SKM-1 (cell line): ENCODE results near the gene PPP2R1B.
"Not testable (repeated sequence)": the region's sequence is repeated elsewhere in the genome, so short reads cannot be mapped to it uniquely, and the experiment has no call there.

Experiments
- DNase-seq: peaks from one replicate; lab custom pipeline; 2025; ENCODE audit not compliant: unreplicated experiment; lab: John Stamatoyannopoulos, UW

The PPP2R1B gene

DNA sequence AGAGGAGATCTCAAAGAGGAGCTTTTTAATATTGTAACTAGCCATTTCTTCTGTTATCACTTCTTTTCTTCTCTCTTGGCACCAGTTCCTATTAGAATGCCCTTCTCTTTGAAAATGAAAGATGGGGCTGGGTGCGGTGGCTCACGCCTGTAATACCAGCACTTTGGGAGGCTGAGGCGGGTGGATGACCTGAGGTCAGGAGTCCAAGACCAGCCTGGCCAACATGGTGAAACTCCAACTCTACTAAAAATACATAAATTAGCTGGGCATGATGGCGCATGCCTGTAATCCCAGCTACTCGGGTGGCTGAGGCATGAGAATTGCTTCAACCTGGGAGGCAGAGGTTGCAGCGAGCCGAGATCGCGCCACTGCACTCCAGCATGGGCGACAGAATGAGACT lies 18.1 kb upstream of the PPP2R1B start:
- not testable (repeated sequence) for DNase-seq

DNA sequence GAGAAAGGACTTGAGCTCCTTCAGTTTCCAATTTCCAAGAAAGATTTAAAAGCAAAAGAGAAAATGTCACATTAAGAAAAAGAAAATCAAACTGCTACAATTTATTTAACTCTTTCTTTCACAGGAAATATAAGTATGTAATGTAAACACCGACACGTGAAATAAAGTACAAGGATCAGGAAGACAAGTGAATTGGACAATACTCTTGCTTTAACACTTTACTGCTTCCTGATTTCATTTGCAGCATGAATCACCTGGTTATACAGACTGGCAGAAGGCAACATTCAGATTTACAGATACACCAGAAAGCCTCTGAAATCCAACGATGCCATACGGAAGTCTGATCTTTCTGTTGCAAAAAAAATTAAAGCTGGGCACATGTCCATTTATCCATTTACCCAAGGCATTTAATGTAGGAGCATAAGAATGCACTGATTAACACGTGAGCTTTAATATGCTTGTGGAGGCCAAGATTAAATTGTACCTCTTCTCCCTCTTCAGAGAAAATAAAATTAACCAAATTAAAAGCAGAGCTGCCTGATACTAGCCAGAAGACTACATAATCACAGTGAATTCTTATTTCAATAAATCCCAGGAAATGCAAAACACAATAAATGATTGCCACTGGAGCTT lies 16.0 kb upstream of the PPP2R1B start:
- no peak for DNase-seq

DNA sequence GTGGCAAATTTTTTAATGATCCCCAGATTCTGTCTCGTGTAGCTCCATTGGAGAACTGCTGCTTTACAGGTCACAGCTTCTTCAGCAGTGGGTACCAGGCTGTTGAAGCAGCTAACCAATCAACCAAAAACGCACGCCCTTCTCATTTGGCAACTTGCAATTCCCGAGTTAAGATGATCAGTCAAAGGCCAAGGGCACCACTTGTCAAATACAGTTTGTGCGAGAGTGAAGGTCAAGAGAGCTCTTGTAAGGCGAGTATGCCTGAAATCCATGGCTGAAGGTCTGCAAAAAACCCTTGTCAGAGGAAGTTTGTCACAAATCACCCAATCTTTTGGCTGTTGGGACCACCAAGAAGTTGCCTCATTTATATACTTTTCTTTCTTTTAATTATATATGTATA lies 12.9 kb upstream of the PPP2R1B start:
- DNase-seq = no peak

DNA sequence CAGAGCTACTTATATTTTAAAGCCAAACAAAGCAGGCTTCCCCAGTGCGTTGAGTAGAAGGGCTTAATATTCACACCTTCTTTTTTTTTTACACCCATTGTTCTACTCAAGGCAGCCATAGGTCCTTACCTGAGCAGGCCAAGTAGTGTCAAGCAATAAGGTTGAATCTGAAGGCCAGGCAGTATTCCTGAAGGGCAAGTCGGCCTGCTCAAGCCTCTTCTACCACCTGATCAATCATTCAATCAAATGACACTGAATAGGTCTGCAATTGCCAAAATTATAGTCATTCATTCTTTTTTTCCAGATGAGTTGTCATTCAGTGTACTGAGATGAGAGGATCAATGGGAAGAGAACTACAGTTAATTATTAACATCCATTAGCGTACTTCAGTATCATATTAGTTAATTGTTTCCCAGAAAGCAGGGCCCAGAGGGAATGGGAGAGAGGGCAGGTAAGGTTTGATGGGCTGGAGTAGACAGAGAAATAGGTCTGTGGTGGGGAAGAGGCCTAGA lies 11.9 kb upstream of the PPP2R1B start:
- DNase-seq = no peak

DNA sequence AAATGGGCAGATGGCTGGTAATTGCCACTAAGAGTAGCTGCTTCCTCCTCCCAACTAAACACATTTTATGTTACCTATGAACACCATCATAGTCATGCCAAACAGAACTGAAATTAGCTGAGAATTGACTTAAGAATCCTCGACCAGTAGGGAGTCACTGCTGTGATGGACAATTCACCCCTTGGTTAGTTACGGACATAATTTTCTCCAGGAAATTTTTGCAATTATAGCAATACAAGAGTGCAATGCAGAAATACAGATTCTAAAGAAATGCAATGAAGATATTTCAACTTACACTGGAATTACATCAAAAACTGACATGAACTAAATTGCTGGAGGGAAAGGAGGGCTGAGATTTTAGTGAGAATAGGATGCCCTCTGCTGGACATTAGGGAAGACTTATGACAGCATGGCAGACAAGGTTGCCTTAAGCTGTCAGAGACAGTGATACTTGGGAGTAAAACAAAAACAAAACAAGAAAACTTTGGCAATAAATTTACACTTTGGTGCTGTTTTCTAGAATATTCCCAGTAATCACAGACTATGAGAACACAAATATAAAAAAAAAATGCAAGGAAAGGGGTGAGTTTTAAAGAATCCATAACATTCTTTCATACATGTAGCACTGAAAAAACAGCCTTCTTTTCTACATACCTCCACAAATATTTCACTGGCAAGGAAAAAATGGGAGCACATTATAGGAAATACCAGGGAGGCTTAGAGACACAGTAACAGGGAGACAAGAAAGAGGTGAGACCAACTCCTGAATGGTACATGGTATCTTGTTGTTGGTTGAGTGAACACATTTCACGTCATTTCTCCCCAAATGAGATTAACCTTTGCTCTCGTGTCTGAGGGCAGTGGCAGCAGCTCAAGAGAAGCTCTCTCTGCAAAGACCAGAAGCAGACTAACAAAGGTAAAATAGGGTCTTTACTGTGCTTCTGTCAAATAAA lies 11.2 kb upstream of the PPP2R1B start:
- peak; percentile 7 for DNase-seq

DNA sequence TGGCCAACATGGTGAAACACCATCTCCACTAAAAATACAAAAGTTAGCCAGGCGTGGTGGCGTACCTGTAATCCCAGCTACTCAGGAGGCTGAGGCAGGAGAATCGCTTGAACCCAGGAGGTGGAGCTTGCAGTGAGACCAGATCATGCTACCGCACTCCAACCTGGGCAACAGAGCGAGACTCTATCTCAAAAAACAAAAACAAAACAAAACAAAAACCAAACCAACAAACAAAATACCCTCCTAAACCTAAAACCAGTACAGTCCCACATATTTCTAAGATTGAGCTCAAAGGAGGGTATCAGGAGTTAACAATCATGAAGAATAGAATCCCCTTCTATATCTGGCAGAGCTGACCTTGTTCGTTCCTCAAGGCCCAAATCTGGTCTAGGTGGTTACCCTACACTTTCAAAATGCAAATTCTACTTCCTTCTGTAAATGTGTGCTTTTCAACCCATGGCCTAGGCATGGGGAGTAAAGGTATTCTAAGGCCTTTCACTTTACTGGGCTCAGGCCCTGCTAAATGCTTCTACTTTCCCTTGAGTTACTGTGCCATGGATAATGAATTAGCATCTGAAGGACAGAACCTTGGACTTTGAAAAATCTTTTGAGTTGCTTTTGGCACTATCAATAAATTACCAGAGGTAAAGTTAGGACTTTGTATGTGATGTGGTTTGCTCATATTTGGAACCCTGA lies 10.4 kb upstream of the PPP2R1B start:
- DNase-seq = no peak

DNA sequence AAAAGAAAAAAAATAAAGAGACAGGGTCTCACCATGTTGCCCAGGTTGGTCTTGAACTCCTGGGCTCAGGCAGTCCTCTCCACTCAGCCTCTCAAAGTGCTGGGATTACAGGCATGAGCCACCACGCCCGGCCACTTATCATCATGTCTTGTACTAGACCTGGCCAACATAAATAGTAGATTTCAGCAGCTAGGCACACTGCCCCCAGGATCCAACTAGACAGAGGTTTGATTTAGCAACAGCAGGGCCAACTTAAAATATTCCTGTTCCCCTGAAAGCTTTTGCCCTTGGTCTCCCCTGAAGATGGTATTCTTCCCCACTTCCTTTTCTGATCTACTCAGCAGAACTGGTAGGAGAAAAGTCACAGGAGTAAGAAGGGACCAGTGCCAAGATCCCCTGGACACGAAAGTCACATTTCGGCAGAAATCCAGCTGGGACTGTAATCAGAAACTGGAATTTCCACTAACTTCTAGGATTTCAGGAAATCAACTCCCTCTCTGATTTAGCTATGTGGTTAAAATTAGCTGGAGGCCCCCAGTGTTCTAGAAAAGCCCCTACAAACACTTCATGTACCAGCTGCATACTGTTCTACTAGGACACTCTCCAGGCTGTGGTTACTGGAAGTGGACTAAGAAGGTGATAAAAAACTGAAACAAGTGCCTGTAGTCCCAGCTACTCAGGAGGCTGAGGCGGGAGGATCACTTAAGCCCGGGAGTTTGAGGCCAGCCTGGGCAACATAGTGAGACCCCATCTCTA lies 8.9 kb upstream of the PPP2R1B start:
- no peak for DNase-seq

DNA sequence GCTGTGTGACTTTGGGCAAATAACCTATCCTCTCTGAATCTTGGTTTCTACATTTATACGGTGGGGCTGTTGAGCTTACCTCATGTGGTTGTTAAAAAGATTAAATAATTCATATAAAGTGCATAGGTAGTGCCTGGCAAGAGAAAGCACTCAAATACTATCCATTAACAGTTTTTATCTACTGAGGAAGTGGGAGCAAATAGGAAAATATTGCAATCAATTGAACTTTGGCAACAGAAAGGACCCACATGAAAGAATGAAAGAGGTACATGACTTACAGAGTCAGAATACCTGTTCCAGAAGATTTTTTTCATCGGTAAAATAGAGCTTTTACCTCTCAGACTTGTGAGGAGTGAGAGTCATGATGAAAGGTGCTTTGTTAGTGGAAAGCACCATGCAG lies 6.3 kb upstream of the PPP2R1B start:
- no peak for DNase-seq

DNA sequence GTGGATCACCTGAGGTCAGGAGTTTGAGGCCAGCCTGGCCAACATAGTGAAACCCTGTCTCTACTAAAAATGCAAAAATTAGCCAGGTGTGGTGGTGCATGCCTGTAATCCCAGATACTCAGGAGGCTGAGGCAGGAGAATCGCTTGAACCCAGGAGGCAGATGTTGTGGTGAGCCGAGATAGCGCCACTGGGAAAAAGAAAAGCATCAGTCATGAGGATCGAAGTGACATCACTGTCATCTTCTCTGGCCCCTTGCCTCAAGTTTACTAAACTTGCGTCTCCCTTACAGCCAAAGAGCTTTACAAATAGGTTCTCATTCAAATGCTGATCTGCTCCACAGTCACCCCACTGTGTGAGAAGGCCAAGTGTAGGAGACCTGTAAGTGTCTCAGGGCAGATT lies 5.0 kb upstream of the PPP2R1B start:
- DNase-seq = not testable (repeated sequence)

DNA sequence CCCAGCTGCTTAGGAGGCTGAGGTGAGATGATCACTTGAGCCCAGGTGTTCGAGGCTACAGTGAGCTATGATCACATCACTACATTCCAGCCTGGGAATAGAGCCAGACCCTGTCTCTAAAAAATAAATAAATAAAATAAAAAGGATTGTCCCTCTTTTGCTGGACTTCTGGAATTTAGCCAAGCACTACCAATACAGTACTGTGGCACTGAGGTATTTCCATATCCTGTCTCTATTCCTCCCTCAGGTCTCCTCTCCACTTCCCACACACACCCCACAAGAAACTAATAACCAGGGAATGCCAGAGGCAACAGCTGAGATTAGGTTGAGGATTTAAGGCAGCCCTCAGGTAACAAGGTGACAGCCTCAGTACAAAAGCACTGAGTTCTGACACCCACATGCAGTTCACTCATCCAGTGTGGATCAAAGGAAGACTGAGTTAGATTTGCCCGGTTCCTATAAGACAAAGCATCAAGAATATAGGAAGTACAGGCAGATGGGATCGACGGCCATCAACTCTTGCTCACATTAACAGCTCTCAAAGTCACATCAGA lies 4.5 kb upstream of the PPP2R1B start:
- no peak for DNase-seq

DNA sequence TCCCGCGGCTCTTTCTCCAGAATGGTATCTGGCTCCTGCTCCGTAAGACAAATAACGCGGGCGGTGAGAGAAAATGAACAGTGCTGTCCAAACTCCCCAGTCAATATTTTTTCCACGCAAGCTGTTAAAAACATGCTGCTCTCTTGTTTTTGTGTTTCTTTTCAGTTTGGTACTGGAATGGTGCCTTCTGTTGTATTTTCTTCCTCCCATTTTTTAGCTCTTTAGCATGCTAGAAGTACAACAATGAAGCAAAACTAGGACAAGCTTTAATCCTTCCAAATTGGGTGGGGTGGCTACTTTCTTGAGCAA lies 599 bp upstream of the PPP2R1B start:
- no peak for DNase-seq

DNA sequence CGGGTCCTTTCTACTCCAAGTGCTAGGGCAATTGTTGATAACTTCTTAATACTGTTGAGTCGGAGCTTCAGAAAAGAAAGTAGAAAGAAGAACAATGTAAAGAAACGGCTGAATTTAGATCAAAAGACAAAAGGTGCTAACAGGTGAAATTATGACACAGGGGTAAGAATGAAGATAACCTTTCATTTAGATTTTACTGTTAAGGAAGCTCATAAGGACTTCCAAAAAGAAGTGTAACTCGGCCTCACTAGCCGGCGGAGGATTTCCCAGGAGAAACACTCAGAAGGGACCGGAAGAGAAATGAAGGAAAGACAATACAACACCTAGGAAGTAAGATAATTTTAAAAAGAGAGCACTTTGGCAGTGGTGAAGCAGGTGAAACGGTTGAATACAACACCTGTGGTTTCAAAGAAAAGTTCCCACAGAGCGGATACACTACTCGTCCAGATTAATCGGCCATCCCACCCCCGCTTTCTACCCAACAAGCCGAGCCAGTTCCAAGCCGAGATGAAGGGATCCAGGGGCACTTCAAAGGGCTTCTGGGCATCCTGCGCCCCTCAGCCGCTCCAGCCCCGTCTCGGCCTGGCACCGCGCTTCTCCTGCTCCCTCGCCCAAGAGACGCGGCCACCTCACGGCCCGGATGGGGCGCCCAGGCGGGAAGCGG lies 737 bp downstream of the PPP2R1B start:
- DNase-seq = no peak

DNA sequence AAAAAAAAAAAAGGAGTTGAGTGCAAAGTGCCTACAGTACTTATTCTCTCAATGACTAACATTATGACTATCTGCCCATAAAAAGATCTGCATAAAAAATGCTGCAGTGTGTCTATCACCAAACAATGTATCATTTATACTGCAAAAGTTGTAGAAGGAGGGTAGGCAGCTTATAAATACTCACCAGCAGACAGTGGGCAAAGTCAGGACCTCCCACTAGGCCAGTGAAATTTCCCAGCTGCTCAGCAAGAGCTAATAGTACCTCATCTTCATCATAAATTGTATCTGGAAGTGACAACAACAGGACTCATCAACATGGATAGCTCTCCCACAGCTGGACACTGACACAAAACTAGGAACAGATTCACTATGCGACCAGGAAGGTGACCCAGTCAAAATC lies 1.6 kb downstream of the PPP2R1B start:
- no peak for DNase-seq

DNA sequence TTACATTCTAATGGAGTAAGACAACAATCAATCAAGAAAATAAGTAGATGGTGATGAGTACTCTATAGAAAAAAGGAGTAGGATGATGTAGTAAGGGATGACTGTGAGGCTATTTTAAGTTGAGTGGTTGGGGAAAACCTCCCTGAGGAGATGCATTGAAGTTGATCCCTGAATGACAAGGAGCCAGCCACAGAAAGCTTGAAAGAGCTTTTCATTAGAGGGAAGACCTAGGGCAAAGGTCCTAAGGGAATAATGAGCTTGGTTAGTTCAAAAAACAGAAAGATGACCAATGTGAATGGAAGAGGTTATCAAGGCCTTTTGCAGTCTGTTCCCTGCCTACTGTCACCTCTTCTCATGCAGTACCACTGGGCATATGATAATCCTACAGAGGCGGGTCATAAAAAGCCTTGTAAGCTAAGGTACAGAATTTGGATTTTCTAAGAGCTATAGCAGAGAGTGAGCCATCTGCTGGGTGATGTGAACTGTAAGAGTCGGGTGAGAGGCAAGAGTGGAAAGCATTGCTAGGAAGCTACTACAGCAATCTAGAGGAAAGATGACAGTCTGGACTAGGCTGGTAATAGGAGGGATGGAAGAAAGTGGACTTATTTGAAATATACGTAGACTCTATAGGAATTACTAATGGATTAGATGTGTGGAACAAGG lies 3.1 kb downstream of the PPP2R1B start:
- DNase-seq = no peak

DNA sequence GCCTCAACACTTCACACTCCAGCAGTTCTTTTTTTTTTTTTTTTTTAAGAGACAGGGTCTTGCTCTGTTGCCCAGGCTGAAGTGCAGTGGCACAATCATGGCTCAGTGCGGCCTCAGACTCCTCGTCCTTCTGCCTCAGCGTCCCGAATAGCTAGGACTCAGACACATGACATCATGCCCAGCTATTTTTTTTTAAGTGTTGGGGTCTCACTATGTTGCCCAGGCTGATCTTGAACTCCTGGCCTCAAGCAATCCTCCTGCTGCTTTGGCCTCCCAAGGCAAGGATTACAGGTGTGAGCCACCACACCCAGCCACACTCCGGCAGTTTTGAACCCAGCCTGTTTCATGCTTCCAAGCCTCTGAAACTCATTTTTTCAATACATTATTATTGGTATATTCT lies 3.7 kb downstream of the PPP2R1B start:
- no peak for DNase-seq

DNA sequence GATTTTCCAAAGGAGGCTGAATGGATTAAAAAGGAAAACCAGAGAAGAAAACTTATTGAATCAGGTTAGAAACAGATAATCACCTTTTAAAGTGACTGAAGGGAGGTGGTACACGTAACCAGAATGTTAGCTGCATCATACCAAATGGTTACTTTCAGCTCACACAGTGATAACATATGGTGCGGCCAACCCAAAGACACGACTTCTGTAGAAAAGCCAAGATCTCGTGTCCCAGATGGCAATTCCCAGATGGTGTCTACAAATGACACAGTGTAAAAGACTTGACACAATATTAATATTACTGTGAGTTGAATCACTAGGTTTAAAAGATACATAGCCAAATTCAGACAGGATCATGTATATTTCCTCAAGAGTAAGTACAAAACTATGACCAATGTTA lies 5.2 kb downstream of the PPP2R1B start:
- no peak for DNase-seq

DNA sequence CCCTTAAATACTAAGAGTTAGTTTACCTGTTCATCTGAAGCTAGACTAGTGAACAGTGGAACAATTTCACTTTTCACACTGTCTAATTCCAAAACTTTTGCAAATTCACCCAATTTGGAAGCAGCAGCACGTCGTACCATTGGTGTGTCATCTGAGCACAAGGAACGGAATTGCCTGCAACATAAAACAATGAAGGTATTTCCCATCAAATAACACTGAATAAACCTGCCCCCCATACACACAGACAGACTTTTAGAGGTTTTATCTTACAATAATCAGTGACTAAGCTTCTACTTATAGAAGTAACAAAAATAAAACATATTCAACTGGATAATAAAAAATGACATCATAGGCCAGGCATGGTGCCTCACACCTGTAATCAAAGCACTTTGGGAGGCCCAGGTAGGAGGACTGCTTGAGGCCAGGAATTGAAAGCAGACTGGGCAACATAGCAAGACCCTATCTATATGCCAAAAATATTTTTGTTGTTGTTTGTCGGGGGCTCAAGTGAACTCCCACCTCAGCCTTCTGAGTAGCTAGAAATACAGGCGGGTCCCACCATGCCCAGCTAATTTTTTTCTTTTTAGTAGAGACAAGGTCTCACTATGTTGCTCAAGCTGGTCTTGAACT lies 6.3 kb downstream of the PPP2R1B start:
- no peak for DNase-seq

DNA sequence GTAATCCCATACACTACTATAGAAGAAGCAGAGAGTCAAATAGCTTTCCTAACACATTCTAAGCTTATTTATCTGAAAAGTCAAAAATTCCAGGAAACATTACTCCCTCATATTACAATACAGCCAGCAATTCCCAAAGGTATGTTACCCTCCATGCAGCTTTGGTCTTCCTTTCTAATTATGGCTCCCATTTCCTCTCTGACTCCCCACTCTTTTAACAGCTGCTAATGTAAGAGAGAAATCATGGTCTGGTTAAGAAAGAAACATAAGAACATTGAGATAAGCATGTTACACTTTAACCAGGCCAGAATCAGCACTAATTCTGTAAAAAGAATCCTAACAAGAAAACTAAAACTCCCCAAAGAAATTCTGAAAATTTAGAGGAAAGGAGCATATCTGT lies 6.8 kb downstream of the PPP2R1B start:
- DNase-seq = no peak

DNA sequence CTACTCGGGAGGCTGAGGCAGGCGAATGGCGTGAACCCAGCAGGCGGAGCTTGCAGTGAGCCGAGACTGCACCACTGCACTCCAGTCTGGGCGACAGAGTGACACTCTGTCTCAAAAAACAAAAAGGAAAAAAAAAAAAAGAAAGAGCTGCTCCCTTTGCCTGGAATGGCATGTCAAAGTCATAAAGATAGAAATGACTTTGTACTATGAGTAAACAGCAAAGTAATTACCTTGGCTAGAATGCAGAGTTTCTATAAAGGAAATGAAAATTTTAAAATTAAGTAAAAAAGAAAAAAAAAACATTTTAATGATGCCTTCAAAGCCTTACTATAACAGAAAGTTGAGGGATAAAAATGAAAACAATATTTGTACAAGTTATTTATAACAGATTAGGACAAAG lies 10.1 kb downstream of the PPP2R1B start:
- no peak for DNase-seq
